GM04503 (cell line): ENCODE measurements around the gene BEX4.

Experiments
- DNase-seq: peaks from one replicate; pipeline ENCODE4 v3.0.0-alpha.2; 2012; ENCODE audit warnings: low read depth

BEX4 gene

GRCh38 chrX:103240155-103240554 lies 25.2 kb downstream of the BEX4 start:
- no peak for DNase-seq

- DNase-seq = no peak
These were observed 33.6 kb downstream of the BEX4 start for GRCh38 chrX:103248553-103248952.

- DNase-seq = no peak
These were observed 34.9 kb downstream of the BEX4 start for GRCh38 chrX:103249805-103250204.

GRCh38 chrX:103250977-103251376 lies 36.1 kb downstream of the BEX4 start:
- no peak for DNase-seq

- DNase-seq = no peak
These were observed 38.7 kb downstream of the BEX4 start for GRCh38 chrX:103253608-103254007.

GRCh38 chrX:103254171-103254824 lies 39.4 kb downstream of the BEX4 start:
- no peak for DNase-seq

- peak; percentile 16 for DNase-seq
These were observed 40.1 kb downstream of the BEX4 start, which contains the start of gene TCEAL8 for GRCh38 chrX:103254921-103255493. Gene TCEAL8, minus strand, starts transcription at chrX:103255155. Its CDS starts 1,176 bp downstream, at chrX:103253979.

- DNase-seq = no peak
These were observed 41.7 kb downstream of the BEX4 start for GRCh38 chrX:103256651-103257050.

- DNase-seq = no peak
These were observed 43.4 kb downstream of the BEX4 start for GRCh38 chrX:103258275-103258674.
